ENCODE measurements around the gene CDH13.

DNA sequence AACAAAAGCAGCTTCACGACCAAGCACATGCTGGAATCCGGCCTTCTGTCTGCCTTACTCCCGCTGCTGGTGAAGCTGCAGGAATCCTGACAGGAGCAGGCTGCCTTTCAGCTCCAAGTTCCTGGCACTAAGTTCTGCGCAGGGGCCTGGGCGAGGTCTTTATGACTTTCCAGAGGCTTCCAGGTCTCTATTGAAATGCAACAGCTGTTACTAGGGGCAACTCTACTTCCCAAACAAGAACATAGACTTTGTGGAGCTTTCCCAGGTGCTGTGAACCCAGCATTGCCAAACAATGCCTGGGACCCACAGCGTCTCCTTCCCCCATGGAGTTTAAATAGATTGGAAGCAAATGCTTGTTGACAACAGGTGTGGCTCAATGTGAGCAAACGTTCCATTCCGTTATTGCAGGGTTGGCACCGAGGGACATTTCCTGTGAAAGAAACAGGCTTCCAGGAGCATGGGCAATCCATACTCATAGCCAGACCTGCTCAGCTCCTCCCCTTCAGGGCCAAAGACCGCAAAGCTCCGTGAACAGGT, 156.0 kb downstream of the CDH13 start:
- no peak for TF ChIP-seq CTCF (IDR thresholded peaks at IDR 0.05)
- no peak for TF ChIP-seq POLR2A (IDR thresholded peaks at IDR 0.05)
- no peak for TF ChIP-seq EP300 (IDR thresholded peaks at IDR 0.05)
